ENCODE data around the gene HES2. TPM values are rescaled to one million over a fixed set of nuclear protein-coding genes. Genes with fewer than 3 reads are reported as not detected.

The HES2 gene
- total and polyA plus RNA-seq, 4 donors: 0.10 TPM; not detected in 3

DNA sequence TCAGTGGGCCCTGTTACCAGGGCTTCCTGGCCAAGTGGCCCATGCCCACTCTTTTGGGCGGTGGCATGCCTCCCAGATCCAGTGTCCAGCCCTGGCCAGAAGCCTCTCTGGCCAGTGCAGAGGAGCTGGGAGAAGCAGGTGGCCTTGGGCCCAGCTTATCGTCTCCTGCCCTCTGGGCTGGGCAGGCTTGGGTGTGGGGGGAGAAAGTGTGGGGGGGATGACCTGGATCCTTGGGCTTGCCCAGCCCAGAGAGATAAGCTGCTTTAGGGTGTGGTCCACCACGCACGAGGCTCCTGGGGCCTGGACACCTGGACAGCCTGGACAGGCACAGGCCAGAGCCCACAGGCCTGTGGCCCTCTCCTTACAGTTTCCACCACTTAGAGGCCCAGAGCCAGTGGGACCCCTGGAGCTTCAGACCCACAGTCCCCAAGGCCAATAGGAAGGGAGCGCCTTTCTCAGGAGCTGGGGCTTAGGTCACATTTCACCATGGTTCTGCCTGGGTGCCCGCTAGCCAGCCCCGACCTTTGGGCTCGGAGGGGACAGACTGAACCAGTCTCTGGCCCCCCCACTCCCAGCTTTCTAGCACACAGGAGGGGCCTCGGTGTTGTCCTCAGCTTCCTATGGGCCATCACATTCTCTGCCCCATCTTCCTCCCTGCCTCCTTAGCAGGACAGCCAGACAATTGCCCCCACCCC, 6.7 kb upstream of the HES2 start:
- no peaks in the 10 kb centered on the region for H3K36me3 ChIP-seq (ENCODE audit: control insufficient read depth in 4 of 4, insufficient read depth in 3 of 4, low read depth in 1 of 4, low read length in 3 of 4)
- H3K27ac ChIP-seq (ENCODE audit: low read depth in 1 of 2, low read length in 2 of 2): no peak overlapping the region
- H3K4me1 ChIP-seq (ENCODE audit: control insufficient read depth in 4 of 4, insufficient read depth in 4 of 4, low read length in 3 of 4): peaks cover 0 to 17% (median 4%) of the 10 kb centered on the region in 4 donors
- H3K9ac ChIP-seq (ENCODE audit: low read depth in 1 of 2, low read length in 2 of 2): no peak overlapping the region
- H3K9me3 ChIP-seq (ENCODE audit: control insufficient read depth in 4 of 4, low read length in 3 of 4): no peaks in the 10 kb centered on the region
- TF ChIP-seq, protein P1, sequence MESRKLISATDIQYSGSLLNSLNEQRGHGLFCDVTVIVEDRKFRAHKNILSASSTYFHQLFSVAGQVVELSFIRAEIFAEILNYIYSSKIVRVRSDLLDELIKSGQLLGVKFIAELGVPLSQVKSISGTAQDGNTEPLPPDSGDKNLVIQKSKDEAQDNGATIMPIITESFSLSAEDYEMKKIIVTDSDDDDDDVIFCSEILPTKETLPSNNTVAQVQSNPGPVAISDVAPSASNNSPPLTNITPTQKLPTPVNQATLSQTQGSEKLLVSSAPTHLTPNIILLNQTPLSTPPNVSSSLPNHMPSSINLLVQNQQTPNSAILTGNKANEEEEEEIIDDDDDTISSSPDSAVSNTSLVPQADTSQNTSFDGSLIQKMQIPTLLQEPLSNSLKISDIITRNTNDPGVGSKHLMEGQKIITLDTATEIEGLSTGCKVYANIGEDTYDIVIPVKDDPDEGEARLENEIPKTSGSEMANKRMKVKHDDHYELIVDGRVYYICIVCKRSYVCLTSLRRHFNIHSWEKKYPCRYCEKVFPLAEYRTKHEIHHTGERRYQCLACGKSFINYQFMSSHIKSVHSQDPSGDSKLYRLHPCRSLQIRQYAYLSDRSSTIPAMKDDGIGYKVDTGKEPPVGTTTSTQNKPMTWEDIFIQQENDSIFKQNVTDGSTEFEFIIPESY (IDR thresholded peaks at IDR 0.05): no peak
- TF ChIP-seq GABPA (IDR thresholded peaks at IDR 0.05 in 1 of 2, conservative IDR thresholded peaks at IDR 0.05 in 1 of 2) (no peak), TAF1 (conservative IDR thresholded peaks at IDR 0.05) (no peak), FOXA2 (IDR thresholded peaks at IDR 0.05) (no peak), HNF4G (IDR thresholded peaks at IDR 0.05) (no peak), SP1 (IDR thresholded peaks at IDR 0.05) (no peak), RXRA (IDR thresholded peaks at IDR 0.05) (no peak), YY1 (IDR thresholded peaks at IDR 0.05) (no peak), JUND (IDR thresholded peaks at IDR 0.05) (no peak)
- TF ChIP-seq, protein P2, sequence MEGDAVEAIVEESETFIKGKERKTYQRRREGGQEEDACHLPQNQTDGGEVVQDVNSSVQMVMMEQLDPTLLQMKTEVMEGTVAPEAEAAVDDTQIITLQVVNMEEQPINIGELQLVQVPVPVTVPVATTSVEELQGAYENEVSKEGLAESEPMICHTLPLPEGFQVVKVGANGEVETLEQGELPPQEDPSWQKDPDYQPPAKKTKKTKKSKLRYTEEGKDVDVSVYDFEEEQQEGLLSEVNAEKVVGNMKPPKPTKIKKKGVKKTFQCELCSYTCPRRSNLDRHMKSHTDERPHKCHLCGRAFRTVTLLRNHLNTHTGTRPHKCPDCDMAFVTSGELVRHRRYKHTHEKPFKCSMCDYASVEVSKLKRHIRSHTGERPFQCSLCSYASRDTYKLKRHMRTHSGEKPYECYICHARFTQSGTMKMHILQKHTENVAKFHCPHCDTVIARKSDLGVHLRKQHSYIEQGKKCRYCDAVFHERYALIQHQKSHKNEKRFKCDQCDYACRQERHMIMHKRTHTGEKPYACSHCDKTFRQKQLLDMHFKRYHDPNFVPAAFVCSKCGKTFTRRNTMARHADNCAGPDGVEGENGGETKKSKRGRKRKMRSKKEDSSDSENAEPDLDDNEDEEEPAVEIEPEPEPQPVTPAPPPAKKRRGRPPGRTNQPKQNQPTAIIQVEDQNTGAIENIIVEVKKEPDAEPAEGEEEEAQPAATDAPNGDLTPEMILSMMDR (IDR thresholded peaks at IDR 0.05; ENCODE audit: low read depth, low read length, missing input control): no peak
- no peak overlapping the region for H3K4me3 ChIP-seq (ENCODE audit: low read depth in 1 of 3, low read length in 3 of 3)
- 82% methylated on average over 9 of the region's 9 CpGs for WGBS
- H3K27me3 ChIP-seq (ENCODE audit: control insufficient read depth in 4 of 4, insufficient read depth in 4 of 4, low read length in 3 of 4): peaks cover 0 to 9% (median 2%) of the 10 kb centered on the region in 4 donors
- DNase-seq (ENCODE audit: low spot score): peak; percentile 55

DNA sequence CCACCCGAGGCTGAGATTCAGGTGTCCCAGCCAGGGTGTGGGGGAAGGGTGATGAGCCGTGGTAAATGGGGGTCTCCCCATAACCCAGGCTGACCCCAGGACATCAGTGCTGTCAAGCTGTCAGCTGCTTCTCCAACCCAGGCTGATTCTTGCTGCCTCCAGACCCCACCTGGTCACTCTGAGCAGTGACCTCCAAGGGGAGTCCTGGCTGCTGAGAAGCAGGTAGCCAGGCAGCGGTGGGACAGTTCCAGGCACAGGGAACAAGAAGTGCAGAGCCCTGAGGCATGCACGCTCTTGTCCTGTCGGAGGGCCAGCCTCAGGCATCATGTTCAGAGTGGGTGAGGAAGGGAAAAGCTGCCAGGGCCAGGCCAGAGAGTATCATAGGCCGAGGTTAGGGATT, 5.9 kb upstream of the HES2 start:
- Histone ChIP-seq H3K9ac (ENCODE audit: low read depth in 1 of 2, low read length in 2 of 2) (no peak overlapping the region), H3K27ac (ENCODE audit: low read depth in 1 of 2, low read length in 2 of 2) (no peak overlapping the region), H3K4me1 (ENCODE audit: control insufficient read depth in 4 of 4, insufficient read depth in 4 of 4, low read length in 3 of 4) (peaks cover 0 to 17% (median 4%) of the 10 kb centered on the region in 4 donors), H3K27me3 (ENCODE audit: control insufficient read depth in 4 of 4, insufficient read depth in 4 of 4, low read length in 3 of 4) (peaks cover 0 to 9% (median 3%) of the 10 kb centered on the region in 4 donors), H3K4me3 (ENCODE audit: low read depth in 1 of 3, low read length in 3 of 3) (no peak overlapping the region), H3K9me3 (ENCODE audit: control insufficient read depth in 4 of 4, low read length in 3 of 4) (no peaks in the 10 kb centered on the region), H3K36me3 (ENCODE audit: control insufficient read depth in 4 of 4, insufficient read depth in 3 of 4, low read depth in 1 of 4, low read length in 3 of 4) (no peaks in the 10 kb centered on the region)
- DNase-seq (ENCODE audit: low spot score): peak; percentile 37
- TF ChIP-seq JUND (IDR thresholded peaks at IDR 0.05) (no peak), NR2F2 (IDR thresholded peaks at IDR 0.05) (no peak), SP1 (IDR thresholded peaks at IDR 0.05) (no peak)
- TF ChIP-seq, protein P3, sequence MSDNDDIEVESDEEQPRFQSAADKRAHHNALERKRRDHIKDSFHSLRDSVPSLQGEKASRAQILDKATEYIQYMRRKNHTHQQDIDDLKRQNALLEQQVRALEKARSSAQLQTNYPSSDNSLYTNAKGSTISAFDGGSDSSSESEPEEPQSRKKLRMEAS (IDR thresholded peaks at IDR 0.05): no peak
- WGBS: 73% methylated on average over 6 of the region's 6 CpGs

Data from liver (tissue), 9 donors.